ENCODE measurements around the gene NANOS3.
"Not testable (repeated sequence)": the region's sequence is repeated elsewhere in the genome, so short reads cannot be mapped to it uniquely, and the experiment has no call there.

NANOS3 gene

DNA sequence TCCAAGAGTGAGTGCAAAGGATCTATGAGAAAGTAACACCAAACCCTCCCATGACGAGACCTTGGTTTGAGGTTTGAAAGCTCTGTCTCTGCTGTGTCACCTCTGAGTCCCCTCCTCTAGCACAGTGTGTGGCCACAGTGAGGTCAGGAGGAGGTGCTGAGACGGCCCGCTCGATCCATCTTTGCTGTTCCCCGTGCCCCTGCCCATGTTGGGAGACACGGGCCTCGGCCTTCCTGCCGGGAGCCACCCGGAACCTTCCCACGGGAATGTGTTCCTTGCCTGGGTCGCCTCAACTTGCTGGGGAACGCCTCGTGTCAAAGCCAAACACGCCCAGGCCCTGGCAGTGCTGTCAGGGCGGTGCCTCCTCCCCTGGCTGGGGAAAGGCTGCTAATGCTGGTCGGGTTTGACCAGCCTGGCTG is 10.1 kb downstream of the NANOS3 start:
- DNase-seq = no peak

DNA sequence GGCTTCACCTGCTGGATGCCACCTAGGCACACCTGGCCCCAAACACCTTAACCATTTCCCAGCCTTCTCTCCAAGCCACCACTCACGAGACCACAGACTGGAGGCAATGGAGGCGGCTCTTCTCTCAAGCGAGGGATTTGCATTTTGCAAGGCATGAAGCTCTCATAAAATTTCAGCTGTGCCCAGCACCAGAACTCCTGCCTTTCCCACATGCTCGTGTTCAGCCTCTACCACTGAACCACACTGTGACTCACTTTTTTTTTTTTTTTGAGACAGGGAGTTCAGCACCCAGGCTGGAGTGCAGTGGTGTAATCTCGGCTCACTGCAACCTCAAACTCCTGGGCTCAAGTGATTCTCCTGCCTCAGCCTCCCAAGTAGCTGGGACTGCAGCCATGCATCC is 10.6 kb downstream of the NANOS3 start:
- no peak for DNase-seq

DNA sequence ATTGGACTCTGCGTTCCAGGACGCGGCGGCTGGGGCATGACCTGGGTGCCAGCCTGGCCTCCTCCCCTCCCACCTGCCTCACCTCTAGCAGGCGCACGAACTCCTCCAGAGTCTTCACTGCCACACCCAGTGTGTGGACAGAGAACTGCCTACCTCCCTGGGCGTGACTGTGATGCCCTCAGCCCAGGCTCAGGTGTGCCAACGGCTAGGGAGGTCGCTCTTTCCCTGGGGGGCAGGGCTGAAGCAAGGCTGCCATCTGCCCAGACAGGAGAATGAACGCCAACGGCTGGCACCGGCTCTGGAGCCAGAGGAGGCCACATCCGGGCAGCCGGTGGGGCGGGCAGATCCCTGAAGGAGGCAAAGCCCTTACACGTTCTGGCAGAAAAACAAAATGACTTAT is 11.3 kb downstream of the NANOS3 start:
- DNase-seq = no peak

DNA sequence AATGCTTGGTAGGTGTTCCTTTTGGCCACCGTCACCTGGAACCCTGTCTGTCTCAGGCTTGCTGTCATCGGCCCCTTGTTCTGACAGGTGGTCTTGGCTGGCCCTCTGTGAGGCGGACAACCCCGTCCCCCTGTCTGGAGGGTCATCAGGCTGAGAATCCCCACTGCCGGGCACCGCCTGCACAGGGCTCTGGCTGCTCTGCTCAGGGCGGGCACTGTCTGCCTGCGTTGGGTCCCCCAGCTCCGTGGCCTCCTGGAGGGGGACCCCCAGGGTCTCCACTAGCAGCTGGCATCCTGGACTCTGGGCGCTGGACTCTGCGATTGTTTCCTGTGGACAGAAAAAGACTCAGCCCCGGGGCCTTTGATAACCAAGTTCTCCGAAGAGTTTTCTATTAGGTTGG is 13.2 kb downstream of the NANOS3 start:
- no peak for DNase-seq

DNA sequence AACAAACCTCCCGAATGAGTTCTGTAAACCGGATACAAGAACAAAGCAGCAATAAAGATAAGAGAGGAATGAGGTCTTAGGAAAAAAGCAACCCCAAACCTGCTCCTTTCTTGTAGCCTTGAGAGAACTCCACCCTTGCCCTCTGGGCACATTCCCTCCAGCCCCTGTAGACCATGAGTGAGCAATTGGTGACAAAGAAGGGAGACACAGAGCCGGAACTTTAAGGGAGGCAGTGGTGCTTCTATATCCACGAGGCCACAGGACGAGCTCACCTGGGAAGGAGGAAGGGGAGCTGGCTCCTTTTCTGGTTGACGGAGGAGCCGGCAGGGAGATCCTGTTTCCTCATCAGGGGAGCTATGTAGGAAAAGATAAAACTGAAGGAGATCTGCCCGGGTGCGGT is 15.9 kb downstream of the NANOS3 start:
- DNase-seq = no peak

DNA sequence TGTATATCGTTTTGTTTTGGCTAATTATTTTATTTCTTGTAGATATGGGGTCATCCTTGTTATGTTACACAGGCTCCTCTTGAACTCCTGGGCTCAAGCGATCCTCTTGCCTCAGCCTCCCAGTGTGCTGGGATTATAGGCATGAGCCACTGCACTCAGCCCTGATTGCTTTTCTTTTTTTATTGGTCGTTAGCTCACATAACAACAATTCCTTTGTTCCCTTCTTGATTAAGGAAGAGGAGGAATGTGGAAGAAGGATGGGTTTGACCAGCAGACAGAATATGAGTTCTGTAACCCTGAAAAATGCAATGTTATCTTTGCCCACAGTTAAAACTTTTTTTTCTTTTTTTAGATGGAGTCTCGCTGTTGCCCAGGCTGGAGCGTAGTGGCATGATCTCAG is 17.6 kb downstream of the NANOS3 start:
- no peak for DNase-seq

DNA sequence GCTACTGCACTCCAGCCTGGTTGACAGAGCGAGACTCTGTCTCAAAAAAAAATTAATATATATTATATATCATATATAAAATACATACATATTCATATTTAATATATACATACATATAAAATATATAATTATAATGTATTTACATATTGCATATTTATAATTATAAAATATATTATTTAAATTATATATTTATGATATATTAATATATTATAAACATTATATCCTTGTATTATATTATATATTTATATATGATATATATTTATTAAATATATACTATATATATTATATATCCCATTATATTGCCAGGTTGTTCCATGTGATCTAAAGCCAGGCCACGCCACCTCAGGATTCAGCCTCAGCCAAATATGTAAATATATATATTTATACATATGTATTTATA is 19.3 kb downstream of the NANOS3 start:
- no peak for DNase-seq

DNA sequence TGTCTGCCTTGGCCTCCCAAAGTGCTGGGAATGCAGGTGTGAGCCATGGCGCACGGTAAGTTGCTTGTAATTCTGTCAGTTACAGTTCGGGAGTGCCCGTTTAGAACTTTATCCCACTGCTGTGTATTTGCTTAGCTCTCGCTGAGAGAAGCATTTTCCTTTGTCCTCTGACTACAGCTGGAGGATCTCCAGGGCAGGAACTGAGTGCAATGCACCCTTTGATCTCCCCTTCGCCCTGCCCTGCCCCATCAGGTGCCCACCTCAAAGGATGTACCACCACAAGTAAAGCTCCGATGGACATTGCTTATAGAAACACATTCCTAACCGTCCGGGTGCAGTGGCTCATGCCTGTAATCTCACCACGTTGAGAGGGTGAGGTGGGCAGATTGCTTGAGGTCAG is 22.5 kb downstream of the NANOS3 start:
- no peak for DNase-seq

DNA sequence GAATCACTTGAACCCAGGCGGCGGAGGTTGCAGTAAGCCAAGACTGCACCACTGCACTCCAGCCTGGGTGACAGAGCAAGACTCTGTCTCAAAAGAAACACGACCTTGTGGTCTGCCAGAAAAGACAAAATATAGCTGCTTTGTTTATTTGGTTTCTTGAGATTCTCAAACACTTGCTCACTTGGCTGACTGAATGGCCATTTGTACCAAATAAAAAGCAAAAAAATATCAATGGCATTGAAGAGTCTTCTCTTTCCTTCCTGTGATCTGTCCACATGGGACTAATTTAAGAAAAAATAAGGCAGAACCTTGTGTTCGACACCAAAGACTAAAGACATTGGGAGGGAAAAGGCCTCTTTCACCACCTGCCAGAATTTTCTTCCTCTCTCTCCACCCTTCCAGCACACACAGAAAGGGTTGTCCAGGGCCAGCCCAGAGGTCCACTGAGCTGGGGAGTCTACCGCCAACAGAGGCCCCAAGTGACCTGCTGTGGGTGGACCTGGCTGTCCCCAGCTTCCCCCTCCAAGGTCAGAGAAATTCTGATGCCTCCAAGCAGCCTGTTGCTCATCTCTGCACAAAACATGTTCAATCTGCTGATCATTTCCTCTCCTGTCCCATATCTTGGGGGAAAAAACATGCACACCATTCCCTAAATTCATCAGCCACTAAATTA is 23.1 kb downstream of the NANOS3 start:
- DNase-seq = no peak

DNA sequence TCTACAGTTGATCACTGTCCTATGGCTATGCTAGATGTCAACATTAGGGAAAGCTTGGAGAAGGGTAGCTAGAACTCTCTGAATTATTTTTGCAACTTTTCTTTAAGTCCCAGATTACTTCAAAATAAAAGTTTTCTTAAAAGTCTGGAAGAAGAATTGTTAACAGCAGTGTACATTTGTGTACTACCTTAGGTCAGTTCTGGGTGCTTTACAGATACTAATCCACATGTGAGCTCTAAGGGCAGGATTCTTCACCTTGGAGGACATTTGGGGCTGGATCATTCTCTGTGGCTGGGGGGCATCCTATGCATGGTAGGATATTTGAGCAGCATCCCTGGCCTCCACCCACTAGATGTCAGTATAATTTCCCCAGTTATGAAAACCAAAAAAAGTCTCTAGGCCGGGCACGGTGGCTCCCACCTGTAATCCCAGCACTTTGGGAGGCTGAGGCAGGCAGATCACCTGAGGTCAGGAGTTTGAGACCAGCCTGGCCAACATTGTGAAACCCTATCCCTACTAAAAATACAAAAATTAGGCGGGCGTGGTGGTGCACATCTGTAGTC is 26.1 kb downstream of the NANOS3 start:
- no peak for DNase-seq

DNA sequence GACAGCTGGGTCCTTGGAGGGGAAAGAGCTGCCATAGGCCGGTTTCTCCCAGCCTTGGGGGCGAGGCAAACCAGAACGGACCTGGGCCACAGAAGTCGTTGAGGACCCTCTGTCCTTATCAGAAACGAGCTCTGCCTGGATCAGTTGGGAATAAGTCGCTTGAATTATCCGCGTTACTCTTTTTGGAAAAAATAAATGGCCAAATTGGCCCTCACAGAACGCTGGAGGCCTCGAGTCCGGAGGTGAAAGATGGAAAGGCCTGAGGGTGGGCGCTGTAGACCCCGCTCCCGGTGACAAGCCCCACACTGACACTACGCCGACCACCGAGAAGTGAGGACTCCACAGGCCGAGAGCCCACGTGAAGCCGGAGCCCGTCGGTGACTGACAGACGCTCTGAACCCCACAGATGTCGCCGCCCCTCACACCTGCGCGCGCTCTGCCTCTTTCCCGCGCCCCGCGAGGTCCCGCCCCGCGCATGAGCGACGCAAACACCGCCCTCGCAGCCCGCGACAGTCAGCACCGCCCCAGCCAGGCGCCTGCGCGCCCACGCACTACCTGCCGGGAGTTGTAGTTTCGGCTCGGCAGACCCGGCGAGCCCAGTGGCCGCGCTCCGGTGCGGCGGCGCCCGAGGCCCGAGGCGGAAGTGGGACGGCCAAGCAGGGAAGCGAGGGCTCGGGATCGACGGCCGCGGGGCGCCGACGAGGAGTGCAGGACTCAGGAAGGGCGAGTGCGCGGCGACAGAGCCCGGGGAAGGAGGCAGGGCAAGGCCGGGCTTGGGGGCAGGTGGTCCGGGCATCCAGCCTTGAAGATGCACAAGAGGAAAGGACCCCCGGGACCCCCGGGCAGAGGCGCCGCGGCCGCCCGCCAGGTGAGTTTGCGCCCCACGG is 28.9 kb downstream of the NANOS3 start, which contains the start of the genes BRME1 and CC2D1A:
TSS of gene BRME1 (minus strand) at position 484 of the 887 bp plus-strand sequence. CDS start 1,225 bp downstream, outside the sequence.
TSS of gene CC2D1A (plus strand) at position 568 of the 887 bp plus-strand sequence. CDS start at position 809, 241 bp downstream.
- peak; percentile 93 for DNase-seq

DNA sequence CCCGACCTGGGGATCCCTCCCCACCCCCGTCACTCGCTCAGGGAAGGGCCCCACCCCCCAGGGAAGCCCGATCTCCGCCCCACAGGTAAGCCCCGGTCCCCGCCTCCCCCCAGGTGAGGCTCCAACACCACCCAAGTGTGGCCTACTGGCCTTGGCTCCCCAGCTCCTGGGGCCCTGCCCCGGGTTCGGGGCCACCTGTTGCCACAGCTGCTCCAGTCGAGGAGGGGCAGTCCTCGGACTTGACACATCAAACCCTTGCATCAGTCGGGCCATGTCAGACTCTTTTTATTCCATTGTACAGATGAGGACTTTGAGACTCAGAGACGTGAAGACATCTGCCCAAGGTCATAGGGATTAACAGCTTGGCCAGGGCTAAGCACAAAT is 29.6 kb downstream of the NANOS3 start:
- no peak for DNase-seq

DNA sequence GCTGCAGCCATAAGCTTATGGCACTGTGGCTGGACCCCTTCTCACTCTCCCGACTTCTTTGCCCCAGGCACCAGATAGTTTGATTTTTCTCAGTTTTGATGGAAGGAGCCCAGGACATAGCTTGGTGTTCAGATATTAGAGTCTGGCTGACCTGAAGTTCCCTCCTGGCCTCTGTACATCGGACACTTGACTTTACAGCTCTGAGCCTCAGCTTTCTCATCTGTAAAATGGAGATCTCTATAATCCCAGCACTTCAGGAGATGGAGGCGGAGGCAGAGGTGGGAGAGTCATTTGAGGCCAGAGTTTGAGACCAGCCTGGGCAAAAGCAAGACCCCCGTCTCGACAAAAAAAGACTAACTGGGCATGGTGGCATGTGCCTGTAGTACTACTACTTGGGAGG is 30.0 kb downstream of the NANOS3 start:
- no peak for DNase-seq

DNA sequence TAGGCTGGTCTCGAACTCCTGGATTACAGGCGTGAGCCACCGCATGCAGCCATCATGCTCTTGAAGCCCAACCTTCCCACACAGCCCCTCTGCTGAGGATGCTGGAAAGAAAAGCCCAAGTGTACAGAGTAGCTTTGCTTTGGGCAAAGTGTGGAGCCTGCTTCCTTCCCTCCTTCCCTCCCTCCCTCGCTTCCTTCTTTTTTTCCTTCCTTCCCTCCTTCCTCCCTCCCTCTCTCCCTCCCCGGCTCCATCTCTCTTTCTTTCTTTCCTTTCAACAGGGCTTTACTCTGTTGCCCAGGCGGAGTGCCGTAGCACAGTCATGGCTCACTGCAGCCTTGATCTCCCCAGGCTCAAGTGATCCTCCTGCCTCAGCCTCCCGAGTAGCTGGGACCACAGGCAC is 31.7 kb downstream of the NANOS3 start:
- DNase-seq = no peak

DNA sequence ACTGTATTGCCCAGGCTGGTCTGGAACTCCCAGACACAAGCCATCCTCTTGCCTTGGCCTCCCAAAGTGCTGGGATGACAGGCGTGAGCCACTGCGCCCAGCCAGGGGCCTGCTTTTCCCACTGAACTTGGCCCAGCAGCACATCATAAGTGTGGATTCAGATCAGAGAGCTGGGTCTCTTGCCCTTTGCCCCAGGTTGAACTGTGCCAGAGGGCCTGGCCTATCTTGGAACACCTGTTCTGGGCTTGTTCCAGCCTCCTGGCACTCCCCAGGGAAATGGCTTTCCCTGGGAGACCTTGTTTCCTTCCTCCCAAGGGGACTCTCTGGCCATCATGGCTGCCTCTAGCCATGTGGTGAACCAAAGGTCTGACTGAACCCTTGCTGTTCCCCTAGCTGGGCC is 32.5 kb downstream of the NANOS3 start:
- no peak for DNase-seq

DNA sequence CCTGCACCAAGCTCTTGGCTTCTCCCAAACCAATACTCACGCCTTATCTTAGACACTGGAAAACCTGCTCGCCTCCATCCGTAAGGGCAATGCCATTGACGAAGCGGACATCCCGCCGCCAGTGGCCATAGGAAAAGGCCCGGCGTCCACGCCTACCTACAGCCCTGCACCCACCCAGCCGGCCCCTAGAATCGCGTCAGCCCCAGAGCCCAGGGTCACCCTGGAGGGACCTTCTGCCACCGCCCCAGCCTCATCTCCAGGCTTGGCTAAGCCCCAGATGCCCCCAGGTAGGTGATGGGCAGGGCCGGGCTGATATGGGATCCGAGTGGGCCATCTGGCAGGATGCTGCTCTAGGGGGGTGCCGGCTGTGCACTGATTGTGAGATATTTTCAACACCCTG is 36.4 kb downstream of the NANOS3 start:
- DNase-seq = no peak

DNA sequence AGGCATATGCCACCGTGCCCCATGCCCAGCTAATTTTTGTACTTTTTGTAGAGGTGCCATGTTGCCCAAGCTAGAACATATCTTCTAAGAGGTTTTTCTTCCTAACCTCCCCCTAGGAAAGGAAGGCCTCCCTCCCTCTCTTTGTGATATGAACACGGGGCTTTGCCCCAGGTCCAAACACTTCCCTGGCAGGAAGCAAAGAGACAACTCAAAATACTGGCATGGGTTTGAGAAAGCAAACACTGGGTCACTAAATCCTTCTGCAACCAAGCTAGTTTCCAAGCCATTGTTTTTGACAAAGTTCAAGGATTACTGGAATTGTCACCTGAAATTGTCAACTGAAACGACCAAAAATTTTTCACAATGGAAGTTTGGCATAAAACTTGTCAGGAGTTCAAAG is 37.8 kb downstream of the NANOS3 start:
- DNase-seq = no peak

DNA sequence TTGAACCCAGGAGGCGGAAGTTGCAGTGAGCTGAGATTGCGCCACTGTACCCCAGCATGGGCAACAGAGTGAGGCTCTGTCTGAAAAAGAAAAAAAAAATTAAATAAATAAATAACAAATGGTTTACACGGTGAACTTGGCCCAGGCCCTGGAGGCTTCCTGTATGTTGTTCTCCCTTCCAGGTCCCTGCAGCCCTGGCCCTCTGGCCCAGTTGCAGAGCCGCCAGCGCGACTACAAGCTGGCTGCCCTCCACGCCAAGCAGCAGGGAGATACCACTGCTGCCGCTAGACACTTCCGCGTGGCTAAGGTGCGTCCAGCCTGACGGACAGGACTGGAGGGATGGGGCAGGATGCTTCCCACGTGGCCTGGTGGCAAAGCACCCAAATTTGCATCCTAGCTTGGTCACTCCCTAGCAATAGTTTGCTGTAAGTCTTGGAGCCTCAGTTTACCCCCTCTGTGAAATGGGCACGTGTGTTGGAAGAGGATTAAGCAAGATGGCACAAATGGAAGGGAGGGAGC is 41.0 kb downstream of the NANOS3 start:
- no peak for DNase-seq

DNA sequence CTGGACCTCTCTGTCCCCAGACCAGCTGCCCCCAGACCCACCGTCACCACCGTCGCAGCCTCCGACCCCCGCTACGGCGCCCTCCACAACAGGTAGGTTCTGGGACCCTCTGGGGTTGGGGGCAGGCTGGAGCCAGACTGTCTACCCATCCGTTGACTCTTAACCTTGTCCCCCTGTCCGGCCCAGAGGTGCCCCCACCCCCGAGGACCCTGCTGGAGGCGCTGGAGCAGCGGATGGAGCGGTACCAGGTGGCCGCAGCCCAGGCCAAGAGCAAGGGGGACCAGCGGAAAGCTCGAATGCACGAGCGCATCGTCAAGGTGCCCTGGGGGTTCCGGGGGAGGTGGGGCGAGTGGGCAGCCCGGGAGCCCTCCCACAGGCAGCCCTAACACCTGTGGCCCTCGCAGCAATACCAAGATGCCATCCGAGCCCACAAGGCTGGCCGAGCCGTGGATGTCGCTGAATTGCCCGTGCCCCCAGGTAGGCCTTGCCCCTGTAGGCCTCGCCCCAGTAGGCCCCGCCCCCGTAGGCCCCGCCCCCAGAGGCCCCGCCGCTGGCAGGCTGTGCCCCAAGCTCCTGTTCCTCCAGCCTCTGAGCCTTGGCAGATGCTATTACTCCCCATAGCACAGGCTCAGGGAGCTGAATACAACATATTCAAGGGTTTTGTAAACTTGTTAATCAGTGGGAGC is 41.9 kb downstream of the NANOS3 start:
- DNase-seq = no peak

DNA sequence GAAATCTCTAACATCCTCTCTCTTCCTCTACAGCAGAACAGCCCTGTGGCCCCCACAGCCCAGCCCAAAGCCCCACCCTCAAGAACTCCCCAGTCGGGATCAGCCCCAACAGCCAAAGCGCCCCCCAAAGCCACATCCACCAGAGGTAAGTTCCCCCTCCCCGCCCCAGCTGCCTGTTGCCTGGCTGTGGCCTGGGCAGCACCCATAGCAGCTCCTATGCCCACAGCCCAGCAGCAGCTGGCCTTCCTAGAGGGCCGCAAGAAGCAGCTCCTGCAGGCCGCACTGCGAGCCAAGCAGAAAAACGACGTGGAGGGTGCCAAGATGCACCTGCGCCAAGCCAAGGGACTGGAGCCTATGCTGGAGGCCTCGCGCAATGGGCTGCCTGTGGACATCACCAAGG is 43.6 kb downstream of the NANOS3 start:
- DNase-seq = no peak

DNA sequence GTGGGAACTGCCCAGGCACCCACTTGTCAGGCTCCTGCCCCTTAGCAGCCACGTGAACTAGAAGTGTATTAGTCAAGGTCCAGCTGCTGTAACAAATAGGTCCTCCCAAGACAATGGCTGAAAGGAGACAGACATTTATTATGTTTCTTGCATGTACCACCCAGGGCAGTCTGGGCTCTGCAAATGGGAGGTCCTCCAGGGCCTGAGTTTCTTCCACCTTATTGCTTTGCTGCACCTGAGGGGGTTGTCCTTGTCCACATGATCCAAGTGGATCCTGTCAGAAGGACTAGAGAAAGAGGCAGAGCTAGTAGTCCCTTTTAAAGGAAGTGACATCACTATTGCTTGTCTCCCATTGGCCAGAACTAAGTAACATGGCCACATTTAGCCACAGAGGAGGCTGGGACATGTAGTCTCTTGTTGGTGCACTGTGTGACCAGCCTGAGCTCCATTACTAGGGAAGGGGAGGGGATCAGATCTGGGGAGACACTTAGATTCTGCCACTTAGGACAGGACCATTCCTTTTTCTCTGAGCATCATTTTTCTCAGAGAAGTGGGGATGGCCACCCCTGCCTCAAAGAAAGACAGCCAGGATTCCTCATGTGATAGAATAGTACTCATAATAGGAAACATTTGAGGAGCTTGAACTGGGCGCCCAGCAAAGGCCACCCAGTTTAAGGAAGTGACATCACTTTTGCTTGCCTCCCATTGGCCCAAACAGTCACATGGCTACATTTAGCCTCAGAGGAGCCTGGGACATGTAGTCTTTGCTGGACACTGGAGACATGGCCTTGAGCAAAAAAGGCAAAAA is 44.2 kb downstream of the NANOS3 start:
- DNase-seq = no peak

DNA sequence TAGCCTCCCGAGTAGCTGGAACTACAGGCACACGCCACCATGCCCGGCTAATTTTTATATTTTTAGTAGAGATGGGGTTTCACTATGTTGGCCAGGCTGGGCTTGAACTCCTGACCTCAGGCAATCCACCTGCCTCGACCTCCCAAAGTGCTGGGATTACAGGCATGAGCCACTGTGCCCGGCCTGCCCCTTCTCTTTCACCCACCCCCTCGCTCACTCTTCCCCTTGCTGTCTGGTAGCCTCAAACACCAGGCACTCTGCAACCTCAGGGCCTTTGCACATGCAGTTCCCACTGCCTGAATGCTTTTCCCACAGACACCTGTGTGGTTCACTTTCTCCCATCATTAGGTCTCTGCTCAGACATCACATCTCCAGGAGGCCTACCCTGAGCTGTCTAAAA is 45.2 kb downstream of the NANOS3 start:
- not testable (repeated sequence) for DNase-seq

All from NCI-H1105 (cell line).